Measurements from ENCODE around the gene ATP4B.

Gene ATP4B

GRCh38 chr13:113631341-113632095 is 26.5 kb downstream of the ATP4B start:
- Mint-ChIP-seq H3K27me3 (ENCODE audit: low read depth) (no peaks in the 10 kb centered on the region), H3K36me3 (ENCODE audit: low read depth) (peaks cover 61% of the 10 kb centered on the region), H3K9me3 (no peaks in the 10 kb centered on the region), H3K4me3 (no peak overlapping the region), H3K4me1 (no peaks in the 10 kb centered on the region), H3K27ac (no peak overlapping the region)
- no peak for TF ChIP-seq CTCF (IDR thresholded peaks at IDR 0.05; ENCODE audit: unreplicated experiment in 3 of 3)

- peaks cover 3% of the 10 kb centered on the region for H3K27me3 Mint-ChIP-seq (ENCODE audit: low read depth)
Measured at GRCh38 chr13:113630804-113631203, 27.2 kb downstream of the ATP4B start.

GRCh38 chr13:113630296-113630695 is 27.7 kb downstream of the ATP4B start:
- peaks cover 63% of the 10 kb centered on the region for H3K36me3 Mint-ChIP-seq (ENCODE audit: low read depth)
- no peak for TF ChIP-seq CTCF (IDR thresholded peaks at IDR 0.05; ENCODE audit: unreplicated experiment in 3 of 3)
- no peaks in the 10 kb centered on the region for H3K4me1 Mint-ChIP-seq
- H3K9me3 Mint-ChIP-seq, result no peaks in the 10 kb centered on the region
- no peak overlapping the region for H3K4me3 Mint-ChIP-seq
- peaks cover 3% of the 10 kb centered on the region for H3K27me3 Mint-ChIP-seq (ENCODE audit: low read depth)
- H3K27ac Mint-ChIP-seq, result no peak overlapping the region

More at GRCh38 chr13:113630804-113631203, 27.2 kb downstream of the ATP4B start:
- no peak overlapping the region for H3K4me3 Mint-ChIP-seq
- no peaks in the 10 kb centered on the region for H3K9me3 Mint-ChIP-seq
- peaks cover 61% of the 10 kb centered on the region for H3K36me3 Mint-ChIP-seq (ENCODE audit: low read depth)
- TF ChIP-seq CTCF (IDR thresholded peaks at IDR 0.05; ENCODE audit: unreplicated experiment in 3 of 3), result no peak
- H3K4me1 Mint-ChIP-seq, result no peaks in the 10 kb centered on the region
- H3K27ac Mint-ChIP-seq, result no peak overlapping the region

- Mint-ChIP-seq H3K9me3 (no peaks in the 10 kb centered on the region), H3K4me3 (no peak overlapping the region), H3K27me3 (ENCODE audit: low read depth) (peaks cover 3% of the 10 kb centered on the region), H3K4me1 (no peaks in the 10 kb centered on the region), H3K27ac (no peak overlapping the region), H3K36me3 (ENCODE audit: low read depth) (peaks cover 65% of the 10 kb centered on the region)
- TF ChIP-seq CTCF (IDR thresholded peaks at IDR 0.05; ENCODE audit: unreplicated experiment in 3 of 3), result no peak
Measured at GRCh38 chr13:113629866-113630265, 28.1 kb downstream of the ATP4B start.

GRCh38 chr13:113628291-113629270 is 29.4 kb downstream of the ATP4B start:
- Mint-ChIP-seq H3K4me3 (no peak overlapping the region), H3K27me3 (ENCODE audit: low read depth) (peaks cover 3% of the 10 kb centered on the region), H3K4me1 (no peaks in the 10 kb centered on the region), H3K27ac (peak overlapping the region in 1 of 3 experiments; percentile 16), H3K9me3 (no peaks in the 10 kb centered on the region), H3K36me3 (ENCODE audit: low read depth) (peaks cover 64% of the 10 kb centered on the region)
- TF ChIP-seq CTCF (IDR thresholded peaks at IDR 0.05; ENCODE audit: unreplicated experiment in 3 of 3), result no peak

Measured in nephron (organoid).